Measurements from ENCODE around the gene SPOCK1.

SPOCK1 gene

DNA sequence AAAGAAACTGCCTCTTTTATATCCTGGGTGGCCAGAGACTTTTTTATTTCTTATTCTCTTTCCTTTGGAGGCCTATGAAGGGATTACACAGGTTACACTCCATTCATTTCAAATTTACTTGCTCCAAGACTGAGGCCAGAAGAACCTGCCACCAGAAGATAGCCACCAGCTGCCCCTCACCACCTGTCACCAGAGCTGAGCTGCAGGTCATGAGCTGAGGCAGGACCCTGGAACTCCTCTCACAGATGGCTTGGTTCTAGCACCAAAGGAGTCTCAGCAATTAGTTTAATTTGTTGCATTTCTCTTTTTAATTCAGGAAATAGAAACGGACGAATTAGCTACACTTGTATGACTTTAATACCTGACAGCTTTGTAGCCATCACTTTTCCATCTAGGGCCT, 313.9 kb downstream of the SPOCK1 start:
- TF ChIP-seq POLR2A (IDR thresholded peaks at IDR 0.05; ENCODE audit: extremely low read depth, insufficient read length) (no peak), MYC (IDR thresholded peaks at IDR 0.05; ENCODE audit: low read depth, low read length) (no peak)
- TF ChIP-seq, protein P1, sequence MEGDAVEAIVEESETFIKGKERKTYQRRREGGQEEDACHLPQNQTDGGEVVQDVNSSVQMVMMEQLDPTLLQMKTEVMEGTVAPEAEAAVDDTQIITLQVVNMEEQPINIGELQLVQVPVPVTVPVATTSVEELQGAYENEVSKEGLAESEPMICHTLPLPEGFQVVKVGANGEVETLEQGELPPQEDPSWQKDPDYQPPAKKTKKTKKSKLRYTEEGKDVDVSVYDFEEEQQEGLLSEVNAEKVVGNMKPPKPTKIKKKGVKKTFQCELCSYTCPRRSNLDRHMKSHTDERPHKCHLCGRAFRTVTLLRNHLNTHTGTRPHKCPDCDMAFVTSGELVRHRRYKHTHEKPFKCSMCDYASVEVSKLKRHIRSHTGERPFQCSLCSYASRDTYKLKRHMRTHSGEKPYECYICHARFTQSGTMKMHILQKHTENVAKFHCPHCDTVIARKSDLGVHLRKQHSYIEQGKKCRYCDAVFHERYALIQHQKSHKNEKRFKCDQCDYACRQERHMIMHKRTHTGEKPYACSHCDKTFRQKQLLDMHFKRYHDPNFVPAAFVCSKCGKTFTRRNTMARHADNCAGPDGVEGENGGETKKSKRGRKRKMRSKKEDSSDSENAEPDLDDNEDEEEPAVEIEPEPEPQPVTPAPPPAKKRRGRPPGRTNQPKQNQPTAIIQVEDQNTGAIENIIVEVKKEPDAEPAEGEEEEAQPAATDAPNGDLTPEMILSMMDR (IDR thresholded peaks at IDR 0.05; ENCODE audit: low read depth, low read length) = no peak
- TF ChIP-seq, protein P2, sequence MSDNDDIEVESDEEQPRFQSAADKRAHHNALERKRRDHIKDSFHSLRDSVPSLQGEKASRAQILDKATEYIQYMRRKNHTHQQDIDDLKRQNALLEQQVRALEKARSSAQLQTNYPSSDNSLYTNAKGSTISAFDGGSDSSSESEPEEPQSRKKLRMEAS (IDR thresholded peaks at IDR 0.05; ENCODE audit: low read depth, low read length) = no peak
- no peak for DNase-seq (ENCODE audit: low read depth)

DNA sequence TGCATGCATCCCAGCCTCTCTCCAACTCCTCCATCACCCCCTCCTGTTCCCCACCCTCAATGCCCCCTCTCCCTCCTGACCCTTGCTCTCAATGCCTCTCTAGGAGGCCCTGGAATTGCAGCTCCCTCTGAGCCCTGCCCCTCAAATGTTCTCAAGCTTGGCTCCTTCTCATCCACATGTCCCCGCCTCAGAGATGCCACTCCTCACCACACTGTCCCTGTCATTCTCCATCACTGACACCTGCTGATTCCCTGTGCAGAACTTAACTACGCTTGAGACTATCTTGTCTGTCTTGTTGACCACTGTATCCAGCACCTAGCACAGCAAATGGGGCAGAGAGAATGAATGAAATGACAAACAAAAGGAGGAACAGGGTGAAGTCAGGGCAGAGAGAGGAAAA, 314.4 kb downstream of the SPOCK1 start:
- no peak for TF ChIP-seq POLR2A (IDR thresholded peaks at IDR 0.05; ENCODE audit: extremely low read depth, insufficient read length)
- TF ChIP-seq, protein P2 (IDR thresholded peaks at IDR 0.05; ENCODE audit: low read depth, low read length) = no peak
- TF ChIP-seq, protein P1 (IDR thresholded peaks at IDR 0.05; ENCODE audit: low read depth, low read length) = no peak
- no peak for TF ChIP-seq MYC (IDR thresholded peaks at IDR 0.05; ENCODE audit: low read depth, low read length)
- no peak overlapping the region for H3K4me3 ChIP-seq (ENCODE audit: low read depth, low read length)
- no peak for DNase-seq (ENCODE audit: low read depth)

More for the DNA sequence above, 313.9 kb downstream of the SPOCK1 start:
- no peak overlapping the region for H3K4me3 ChIP-seq (ENCODE audit: low read depth, low read length)

DNA sequence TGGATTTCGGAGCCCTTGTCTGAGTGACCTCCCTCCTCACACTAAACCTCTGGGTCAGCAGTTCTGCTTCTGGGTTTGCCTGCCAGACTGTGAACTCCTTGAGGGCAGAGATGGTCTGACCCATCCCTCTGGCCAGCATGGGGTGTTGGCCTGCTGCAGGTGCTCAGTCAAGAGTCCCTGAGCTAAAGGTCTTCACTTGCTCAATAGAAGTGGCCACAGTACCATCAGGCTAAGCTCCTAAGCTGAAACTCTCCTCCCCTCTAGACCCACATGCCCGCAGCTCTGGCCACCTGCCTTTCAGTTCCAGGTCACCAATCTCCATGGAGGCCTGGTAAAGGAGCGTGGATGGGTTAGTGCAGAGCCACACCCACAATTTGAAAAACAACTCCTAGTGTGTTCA, 316.6 kb downstream of the SPOCK1 start:
- no peak for DNase-seq (ENCODE audit: low read depth)
- no peak overlapping the region for H3K4me3 ChIP-seq (ENCODE audit: low read depth, low read length)
- no peak for TF ChIP-seq MYC (IDR thresholded peaks at IDR 0.05; ENCODE audit: low read depth, low read length)
- no peak for TF ChIP-seq POLR2A (IDR thresholded peaks at IDR 0.05; ENCODE audit: extremely low read depth, insufficient read length)

DNA sequence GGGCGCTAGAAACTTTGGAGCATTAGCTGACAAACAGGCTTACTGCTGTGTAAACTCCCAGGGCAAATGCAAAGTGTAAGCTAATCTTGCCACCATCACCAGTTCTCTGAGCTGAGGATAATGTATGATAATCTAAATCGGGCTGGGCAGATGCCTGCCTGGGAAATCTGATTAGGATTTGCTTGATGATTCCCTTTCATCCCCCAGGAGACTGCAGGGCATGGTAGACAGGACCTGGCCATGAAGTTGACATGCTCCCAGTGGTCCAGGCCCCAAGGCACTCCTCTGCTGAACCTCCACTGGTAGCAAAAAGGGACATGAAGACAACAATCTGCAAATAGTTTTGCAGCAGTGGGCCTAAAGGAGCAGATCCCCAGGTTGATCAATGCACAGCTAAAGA, 317.5 kb downstream of the SPOCK1 start:
- DNase-seq (ENCODE audit: low read depth) = no peak
- no peak overlapping the region for H3K4me3 ChIP-seq (ENCODE audit: low read depth, low read length)
- TF ChIP-seq, protein P2 (IDR thresholded peaks at IDR 0.05; ENCODE audit: low read depth, low read length) = no peak
- TF ChIP-seq, protein P1 (IDR thresholded peaks at IDR 0.05; ENCODE audit: low read depth, low read length) = no peak
- no peak for TF ChIP-seq MYC (IDR thresholded peaks at IDR 0.05; ENCODE audit: low read depth, low read length)
- no peak for TF ChIP-seq POLR2A (IDR thresholded peaks at IDR 0.05; ENCODE audit: extremely low read depth, insufficient read length)

DNA sequence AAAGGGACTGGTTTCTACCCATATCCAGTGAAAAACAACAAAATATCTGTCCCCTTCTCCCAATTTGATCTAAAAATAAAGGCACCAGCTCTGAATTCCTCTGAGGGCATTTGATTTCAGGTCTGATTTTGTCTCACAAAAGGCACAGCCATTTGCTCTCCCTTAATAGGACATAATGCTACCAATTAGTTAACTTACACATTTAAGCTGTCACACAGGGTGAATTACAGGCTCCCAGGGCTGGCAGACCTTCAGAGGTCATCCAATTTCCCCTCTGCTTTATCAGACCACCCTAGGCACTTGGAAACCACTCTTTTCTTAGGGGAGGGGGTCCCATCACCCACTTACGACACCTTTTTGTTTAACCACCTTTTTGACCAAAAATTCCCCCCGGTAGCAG, 319.9 kb downstream of the SPOCK1 start:
- no peak overlapping the region for H3K4me3 ChIP-seq (ENCODE audit: low read depth, low read length)
- DNase-seq (ENCODE audit: low read depth) = no peak
- no peak for TF ChIP-seq POLR2A (IDR thresholded peaks at IDR 0.05; ENCODE audit: extremely low read depth, insufficient read length)
- TF ChIP-seq, protein P1 (IDR thresholded peaks at IDR 0.05; ENCODE audit: low read depth, low read length) = no peak
- TF ChIP-seq, protein P2 (IDR thresholded peaks at IDR 0.05; ENCODE audit: low read depth, low read length) = no peak
- TF ChIP-seq MYC (IDR thresholded peaks at IDR 0.05; ENCODE audit: low read depth, low read length) = no peak

DNA sequence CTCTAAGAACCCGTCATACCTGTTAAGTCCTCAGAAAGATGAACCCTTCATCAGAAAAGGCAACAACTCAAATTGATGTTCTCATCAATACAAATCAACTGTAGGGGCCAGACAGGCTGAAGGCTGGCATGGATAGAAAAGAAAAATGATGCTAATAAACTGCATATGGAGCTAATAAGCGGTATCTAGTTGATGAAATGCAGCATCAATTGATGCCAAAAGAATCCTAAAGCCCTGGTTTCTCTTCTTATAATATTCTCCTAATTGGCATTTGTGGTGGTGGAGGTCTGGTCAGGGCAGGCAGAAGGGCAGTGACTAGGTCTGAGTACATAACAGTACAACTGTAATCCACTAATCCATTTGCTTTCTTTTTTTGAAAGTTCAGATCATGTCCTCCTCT, 322.5 kb downstream of the SPOCK1 start:
- no peak for DNase-seq (ENCODE audit: low read depth)
- TF ChIP-seq POLR2A (IDR thresholded peaks at IDR 0.05; ENCODE audit: extremely low read depth, insufficient read length) = no peak
- TF ChIP-seq MYC (IDR thresholded peaks at IDR 0.05; ENCODE audit: low read depth, low read length) = no peak
- TF ChIP-seq, protein P1 (IDR thresholded peaks at IDR 0.05; ENCODE audit: low read depth, low read length) = no peak
- TF ChIP-seq, protein P2 (IDR thresholded peaks at IDR 0.05; ENCODE audit: low read depth, low read length) = no peak
- H3K4me3 ChIP-seq (ENCODE audit: low read depth, low read length) = no peak overlapping the region
